ENCODE data around the gene BABAM1.
"Not testable (repeated sequence)": the region's sequence is repeated elsewhere in the genome, so short reads cannot be mapped to it uniquely, and the experiment has no call there.

Gene BABAM1

DNA sequence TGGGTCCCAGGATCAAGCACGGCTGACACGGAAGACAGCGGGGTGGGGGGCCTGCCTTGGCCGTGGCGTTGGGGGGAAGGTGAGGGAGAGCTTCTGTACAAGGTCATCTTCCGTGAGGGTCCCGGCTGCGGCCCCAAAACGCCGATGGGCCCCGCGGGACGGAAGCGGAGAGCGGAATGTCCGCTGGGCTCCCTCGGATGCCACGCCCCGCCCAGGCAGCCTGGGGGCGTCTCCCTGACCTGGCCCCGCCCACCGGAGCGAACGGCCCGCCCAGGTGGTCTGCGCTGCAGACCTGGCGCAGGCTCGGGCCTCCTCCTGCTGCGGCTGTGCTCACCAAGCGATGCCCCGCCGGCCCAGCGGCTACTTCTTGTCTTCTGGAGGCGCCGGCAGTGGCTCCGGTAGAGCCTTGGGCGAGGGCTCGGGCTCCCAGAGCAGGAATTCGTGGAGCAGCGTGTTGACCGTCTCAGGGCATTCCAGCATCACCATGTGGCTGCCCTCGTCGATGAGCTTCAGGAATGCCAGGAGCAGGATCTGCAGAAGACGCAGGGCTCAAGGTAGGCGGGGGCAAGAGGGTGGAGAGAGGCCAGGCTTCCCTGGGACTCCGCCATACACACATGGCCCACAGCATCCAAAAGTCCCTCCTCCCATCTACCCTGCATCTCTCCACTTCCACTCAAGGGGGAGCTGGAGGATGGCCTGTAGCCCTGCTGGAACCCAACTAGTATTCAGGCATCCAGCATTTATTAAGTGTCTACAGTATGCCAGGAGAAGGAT is 25.2 kb downstream of the BABAM1 start:
- DNase-seq (ENCODE audit: low spot score): peak; percentile 98
- TF ChIP-seq, protein P1, sequence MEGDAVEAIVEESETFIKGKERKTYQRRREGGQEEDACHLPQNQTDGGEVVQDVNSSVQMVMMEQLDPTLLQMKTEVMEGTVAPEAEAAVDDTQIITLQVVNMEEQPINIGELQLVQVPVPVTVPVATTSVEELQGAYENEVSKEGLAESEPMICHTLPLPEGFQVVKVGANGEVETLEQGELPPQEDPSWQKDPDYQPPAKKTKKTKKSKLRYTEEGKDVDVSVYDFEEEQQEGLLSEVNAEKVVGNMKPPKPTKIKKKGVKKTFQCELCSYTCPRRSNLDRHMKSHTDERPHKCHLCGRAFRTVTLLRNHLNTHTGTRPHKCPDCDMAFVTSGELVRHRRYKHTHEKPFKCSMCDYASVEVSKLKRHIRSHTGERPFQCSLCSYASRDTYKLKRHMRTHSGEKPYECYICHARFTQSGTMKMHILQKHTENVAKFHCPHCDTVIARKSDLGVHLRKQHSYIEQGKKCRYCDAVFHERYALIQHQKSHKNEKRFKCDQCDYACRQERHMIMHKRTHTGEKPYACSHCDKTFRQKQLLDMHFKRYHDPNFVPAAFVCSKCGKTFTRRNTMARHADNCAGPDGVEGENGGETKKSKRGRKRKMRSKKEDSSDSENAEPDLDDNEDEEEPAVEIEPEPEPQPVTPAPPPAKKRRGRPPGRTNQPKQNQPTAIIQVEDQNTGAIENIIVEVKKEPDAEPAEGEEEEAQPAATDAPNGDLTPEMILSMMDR (IDR thresholded peaks at IDR 0.05; ENCODE audit: borderline replicate concordance, control extremely low read depth, extremely low read depth, insufficient read depth, missing control alignments): peak; percentile 85
- in situ Hi-C loops (cut with MboI; ENCODE audit: low sequenced_read_pairs, unreplicated experiment): loop anchor here (10.0 kb wide), 1 partner anchor 92 kb away; no protein-coding TSS in a partner anchor

GRCh38 chr19:17293605-17294004 is 26.4 kb downstream of the BABAM1 start:
- DNase-seq (ENCODE audit: low spot score): no peak
- TF ChIP-seq, protein P1 (IDR thresholded peaks at IDR 0.05; ENCODE audit: borderline replicate concordance, control extremely low read depth, extremely low read depth, insufficient read depth, missing control alignments): no peak
- in situ Hi-C loops (cut with MboI; ENCODE audit: low sequenced_read_pairs, unreplicated experiment): loop anchor here (10.0 kb wide), 1 partner anchor 91 kb away; no protein-coding TSS in a partner anchor

DNA sequence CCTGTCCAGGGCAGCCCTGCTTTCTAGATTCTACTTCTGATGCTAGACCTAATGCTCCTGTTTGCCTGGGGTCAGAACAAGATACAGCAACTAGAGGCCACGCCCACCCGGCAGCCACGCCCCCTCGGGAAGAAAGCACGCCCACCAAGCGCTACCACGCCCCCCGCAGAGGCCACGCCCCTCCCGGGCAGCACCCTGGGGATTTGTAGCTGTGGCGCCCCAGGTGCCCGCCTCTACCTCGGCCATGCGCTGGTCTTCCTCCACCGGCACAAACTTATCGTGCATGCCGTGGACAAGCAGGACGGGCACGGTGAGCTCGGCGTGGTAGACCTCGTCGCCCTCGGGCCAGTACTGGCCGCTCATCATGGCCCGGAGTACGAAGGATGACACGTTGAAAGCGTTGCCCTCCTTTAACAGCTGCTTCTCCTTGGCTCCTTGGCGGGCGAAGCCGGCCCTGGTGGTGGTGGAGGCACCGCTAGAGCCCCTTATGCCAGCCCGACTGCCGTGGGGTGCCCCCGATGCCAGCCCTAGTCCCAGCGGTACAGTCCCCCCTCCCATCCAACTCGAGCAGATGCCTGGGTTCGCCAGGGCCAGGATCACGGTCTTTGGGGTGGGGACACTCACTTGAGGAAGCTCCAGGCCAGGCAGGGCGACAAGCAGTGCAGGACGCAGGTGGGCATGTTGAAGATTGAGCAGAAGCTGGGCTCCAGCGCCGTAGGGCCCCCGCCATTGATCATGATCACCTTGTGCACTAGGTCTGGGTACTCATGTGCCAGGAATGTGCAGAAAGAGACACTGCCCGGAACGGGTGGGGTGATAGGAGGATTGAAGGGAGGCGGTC is 27.0 kb downstream of the BABAM1 start:
- in situ Hi-C loops (cut with MboI; ENCODE audit: low sequenced_read_pairs, unreplicated experiment): loop anchor here (10.0 kb wide), 1 partner anchor 91 kb away; no protein-coding TSS in a partner anchor
- peak; percentile 77 for DNase-seq (ENCODE audit: low spot score)
- TF ChIP-seq, protein P1 (IDR thresholded peaks at IDR 0.05; ENCODE audit: borderline replicate concordance, control extremely low read depth, extremely low read depth, insufficient read depth, missing control alignments): no peak

DNA sequence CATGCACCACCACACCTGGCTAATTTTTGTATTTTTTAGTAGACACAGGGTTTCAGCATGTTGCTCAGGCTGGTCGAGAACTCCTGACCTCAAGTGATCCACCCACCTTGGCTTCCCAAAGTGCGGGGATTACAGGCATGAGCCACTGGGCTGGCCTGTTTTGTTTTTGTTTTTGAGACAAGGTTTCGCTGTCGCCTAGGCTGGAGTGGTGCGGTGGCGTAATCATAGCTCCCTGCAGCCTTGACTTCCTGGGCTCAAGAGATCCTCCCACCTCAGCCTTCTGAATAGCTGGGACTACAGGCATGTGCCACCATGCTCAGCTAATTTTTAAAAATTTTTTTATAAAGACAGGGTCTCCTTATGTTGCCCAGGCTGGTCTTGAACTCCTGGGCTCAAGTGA is 28.3 kb downstream of the BABAM1 start:
- DNase-seq (ENCODE audit: low spot score): not testable (repeated sequence)
- in situ Hi-C loops (cut with MboI; ENCODE audit: low sequenced_read_pairs, unreplicated experiment): loop anchor here (10.0 kb wide), 1 partner anchor 89 kb away; no protein-coding TSS in a partner anchor

DNA sequence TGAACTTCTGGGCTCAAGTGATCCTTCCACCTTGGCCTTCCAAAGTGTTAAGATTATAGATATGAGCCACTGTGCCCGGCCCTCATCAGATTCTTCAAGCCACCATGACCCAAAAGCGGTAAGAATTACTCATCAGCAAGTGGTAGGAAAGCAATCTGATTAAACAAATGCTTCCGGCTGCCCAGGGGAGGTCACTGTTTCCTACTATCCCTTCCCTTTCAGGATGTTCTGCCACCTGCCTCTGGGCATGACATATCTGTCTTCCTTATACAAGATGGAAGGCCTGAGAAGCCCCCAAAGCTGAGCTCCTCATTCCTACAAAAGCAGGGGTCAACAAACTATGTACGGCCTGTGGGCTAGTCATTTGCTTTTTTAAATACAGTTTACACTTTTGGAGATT is 29.0 kb downstream of the BABAM1 start:
- in situ Hi-C loops (cut with MboI; ENCODE audit: low sequenced_read_pairs, unreplicated experiment): loop anchor here (10.0 kb wide), 1 partner anchor 89 kb away; no protein-coding TSS in a partner anchor
- DNase-seq (ENCODE audit: low spot score): no peak

GRCh38 chr19:17296976-17297375 is 29.7 kb downstream of the BABAM1 start:
- DNase-seq (ENCODE audit: low spot score): no peak
- in situ Hi-C loops (cut with MboI; ENCODE audit: low sequenced_read_pairs, unreplicated experiment): loop anchor here (10.0 kb wide), 1 partner anchor 88 kb away; no protein-coding TSS in a partner anchor
- TF ChIP-seq, protein P1 (IDR thresholded peaks at IDR 0.05; ENCODE audit: borderline replicate concordance, control extremely low read depth, extremely low read depth, insufficient read depth, missing control alignments): no peak

More for the DNA sequence above, 29.0 kb downstream of the BABAM1 start:
- TF ChIP-seq, protein P1 (IDR thresholded peaks at IDR 0.05; ENCODE audit: borderline replicate concordance, control extremely low read depth, extremely low read depth, insufficient read depth, missing control alignments): no peak
